MM.1S (cell line): ENCODE measurements around the gene FAM180A.

Source experiments
- DNase-seq: peaks from one replicate; pipeline ENCODE4 v3.0.0-alpha.2; 2015
- H2AFZ ChIP-seq: fragments of 300-600 bp; sonication (generic); 2 replicates; pipeline ENCODE4 v1.6.0; 2016; ENCODE audit warnings: antibody characterized with exemption, low read length
- H3F3A ChIP-seq: fragments of 300-600 bp; sonication (generic); 2 replicates; pipeline ENCODE4 v1.6.1; 2016; ENCODE audit warnings: mild to moderate bottlenecking, antibody characterized with exemption, low read length, moderate library complexity, mixed read lengths; ENCODE audit not compliant: insufficient read depth
- H3K27ac ChIP-seq: fragments of 300-600 bp; sonication (generic); 2 replicates; pipeline ENCODE4 v1.5.1; 2016; ENCODE audit warnings: mild to moderate bottlenecking, low read length
- H3K27me3 ChIP-seq: fragments of 300-600 bp; sonication (generic); replicated peaks from 2 replicates; pipeline ENCODE4 v1.6.0; 2016; ENCODE audit warnings: low read length; ENCODE audit not compliant: insufficient read depth
- H3K36me3 ChIP-seq: fragments of 300-600 bp; sonication (generic); replicated peaks from 2 replicates; pipeline ENCODE4 v1.6.1; 2016; ENCODE audit warnings: mild to moderate bottlenecking, low read length, mixed read lengths; ENCODE audit not compliant: insufficient read depth
- H3K4me1 ChIP-seq: fragments of 300-600 bp; sonication (generic); 2 replicates; pipeline ENCODE4 v1.6.1; 2016; ENCODE audit warnings: low read length, mixed read lengths
- H3K4me2 ChIP-seq: fragments of 300-600 bp; sonication (generic); 2 replicates; pipeline ENCODE4 v1.6.0; 2016; ENCODE audit warnings: low read depth, low read length
- H3K4me3 ChIP-seq: fragments of 300-600 bp; sonication (generic); 2 replicates; pipeline ENCODE4 v1.5.1; 2016; ENCODE audit warnings: low read length, mixed read lengths
- H3K79me2 ChIP-seq: fragments of 300-600 bp; sonication (generic); 2 replicates; pipeline ENCODE4 v1.6.1; 2016; ENCODE audit warnings: mixed run types, low read length, mixed read lengths
- H3K9ac ChIP-seq: fragments of 300-600 bp; sonication (generic); 2 replicates; pipeline ENCODE4 v1.6.1; 2016; ENCODE audit warnings: low read length, mixed read lengths
- H3K9me2 ChIP-seq: fragments of 300-600 bp; sonication (generic); replicated peaks from 2 replicates; pipeline ENCODE4 v1.6.1; 2016; ENCODE audit warnings: mild to moderate bottlenecking, low read length, mixed read lengths; ENCODE audit not compliant: insufficient read depth
- H3K9me3 ChIP-seq: fragments of 300-600 bp; sonication (generic); replicated peaks from 2 replicates; pipeline ENCODE4 v1.6.1; 2016; ENCODE audit warnings: mild to moderate bottlenecking, low read length, mixed read lengths; ENCODE audit not compliant: insufficient read depth
- H4K20me1 ChIP-seq: fragments of 300-600 bp; sonication (generic); 2 replicates; pipeline ENCODE4 v1.6.1; 2016; ENCODE audit warnings: mild to moderate bottlenecking, low read length, moderate library complexity, mixed read lengths; ENCODE audit not compliant: insufficient read depth
- EZH2 ChIP-seq: fragments of 300-600 bp; sonication (generic); optimal IDR thresholded peaks from 2 replicates; pipeline ENCODE3; 2017; ENCODE audit warnings: low read depth, mild to moderate bottlenecking, antibody characterized with exemption, low read length, mixed read lengths
- EZH2phosphoT487 ChIP-seq: fragments of 300-600 bp; sonication (generic); IDR thresholded peaks from 2 replicates; pipeline ENCODE4 v1.6.1; 2018; ENCODE audit warnings: antibody characterized with exemption, low read length
- TF ChIP-seq, protein P1 (sequence below): fragments of 300-600 bp; sonication (generic); IDR thresholded peaks from 2 replicates; pipeline ENCODE4 v1.5.1; 2016; ENCODE audit warnings: antibody characterized with exemption, low read length, mixed read lengths

The FAM180A gene

GRCh38 chr7:135723411-135723810 is 25.2 kb downstream of the FAM180A start:
- Histone ChIP-seq H3K4me1 (no peaks in the 10 kb centered on the region), H2AFZ (no peak overlapping the region), H3K27ac (no peak overlapping the region), H3K9me2 (no peaks in the 10 kb centered on the region), H3K4me2 (no peak overlapping the region), H4K20me1 (no peaks in the 10 kb centered on the region), H3K36me3 (no peaks in the 10 kb centered on the region), H3K4me3 (no peak overlapping the region), H3K9ac (no peak overlapping the region), H3F3A (no peaks in the 10 kb centered on the region), H3K27me3 (no peaks in the 10 kb centered on the region), H3K9me3 (no peaks in the 10 kb centered on the region), H3K79me2 (no peaks in the 10 kb centered on the region)
- TF ChIP-seq EZH2 (no peak), EZH2phosphoT487 (no peak)
- TF ChIP-seq, protein P1, sequence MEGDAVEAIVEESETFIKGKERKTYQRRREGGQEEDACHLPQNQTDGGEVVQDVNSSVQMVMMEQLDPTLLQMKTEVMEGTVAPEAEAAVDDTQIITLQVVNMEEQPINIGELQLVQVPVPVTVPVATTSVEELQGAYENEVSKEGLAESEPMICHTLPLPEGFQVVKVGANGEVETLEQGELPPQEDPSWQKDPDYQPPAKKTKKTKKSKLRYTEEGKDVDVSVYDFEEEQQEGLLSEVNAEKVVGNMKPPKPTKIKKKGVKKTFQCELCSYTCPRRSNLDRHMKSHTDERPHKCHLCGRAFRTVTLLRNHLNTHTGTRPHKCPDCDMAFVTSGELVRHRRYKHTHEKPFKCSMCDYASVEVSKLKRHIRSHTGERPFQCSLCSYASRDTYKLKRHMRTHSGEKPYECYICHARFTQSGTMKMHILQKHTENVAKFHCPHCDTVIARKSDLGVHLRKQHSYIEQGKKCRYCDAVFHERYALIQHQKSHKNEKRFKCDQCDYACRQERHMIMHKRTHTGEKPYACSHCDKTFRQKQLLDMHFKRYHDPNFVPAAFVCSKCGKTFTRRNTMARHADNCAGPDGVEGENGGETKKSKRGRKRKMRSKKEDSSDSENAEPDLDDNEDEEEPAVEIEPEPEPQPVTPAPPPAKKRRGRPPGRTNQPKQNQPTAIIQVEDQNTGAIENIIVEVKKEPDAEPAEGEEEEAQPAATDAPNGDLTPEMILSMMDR = no peak
- no peak for DNase-seq

- DNase-seq = no peak
- Histone ChIP-seq H3K27me3 (no peaks in the 10 kb centered on the region), H3F3A (no peaks in the 10 kb centered on the region), H3K9me3 (no peaks in the 10 kb centered on the region), H4K20me1 (no peaks in the 10 kb centered on the region), H2AFZ (no peak overlapping the region), H3K9ac (no peak overlapping the region), H3K36me3 (no peaks in the 10 kb centered on the region), H3K27ac (no peak overlapping the region), H3K4me3 (no peak overlapping the region), H3K4me2 (no peak overlapping the region), H3K79me2 (no peaks in the 10 kb centered on the region), H3K9me2 (no peaks in the 10 kb centered on the region), H3K4me1 (no peaks in the 10 kb centered on the region)
- TF ChIP-seq EZH2phosphoT487 (no peak), EZH2 (no peak)
- TF ChIP-seq, protein P1 = no peak
These were observed 27.3 kb downstream of the FAM180A start for GRCh38 chr7:135721198-135721820.

GRCh38 chr7:135719688-135720087 is 28.9 kb downstream of the FAM180A start:
- H3K9ac ChIP-seq = no peak overlapping the region
- H3K79me2 ChIP-seq = no peaks in the 10 kb centered on the region
- H3K4me2 ChIP-seq = no peak overlapping the region
- H3K4me1 ChIP-seq = no peaks in the 10 kb centered on the region
- no peaks in the 10 kb centered on the region for H3K9me2 ChIP-seq
- no peaks in the 10 kb centered on the region for H4K20me1 ChIP-seq
- no peak overlapping the region for H3K27ac ChIP-seq
- no peaks in the 10 kb centered on the region for H3K36me3 ChIP-seq
- DNase-seq = no peak
- no peak overlapping the region for H2AFZ ChIP-seq
- no peak for TF ChIP-seq EZH2phosphoT487
- TF ChIP-seq, protein P1 = no peak
- no peak for TF ChIP-seq EZH2
- no peak overlapping the region for H3K4me3 ChIP-seq
- H3F3A ChIP-seq = no peaks in the 10 kb centered on the region
- no peaks in the 10 kb centered on the region for H3K27me3 ChIP-seq
- H3K9me3 ChIP-seq = no peaks in the 10 kb centered on the region
